HepG2 (cell line): ENCODE measurements around the gene TFEB. TPM values are rescaled to one million over a fixed set of nuclear protein-coding genes. Genes with fewer than 3 reads are reported as not detected.

Source experiments
- ELK4 ChIP-seq: sonication (generic); formaldehyde crosslinking; IDR thresholded peaks from 2 replicates; pipeline ENCODE4 v1.9.0; 2021; ENCODE audit warnings: missing genetic modification reagents, borderline replicate concordance
- PAF1 ChIP-seq: IDR thresholded peaks from 2 replicates; pipeline ENCODE4 v1.6.1; 2016; ENCODE audit warnings: missing genetic modification reagents, missing compliant biosample characterization
- PITX1 ChIP-seq: sonication (generic); formaldehyde crosslinking; IDR thresholded peaks from 2 replicates; pipeline ENCODE4 v1.5.1; 2020; ENCODE audit warnings: mild to moderate bottlenecking, missing genetic modification reagents
- RAD21 ChIP-seq: fragments of 450-650 bp; formaldehyde crosslinking; IDR thresholded peaks from 2 replicates; pipeline ENCODE4 v1.5.0; 2020; ENCODE audit warnings: mild to moderate bottlenecking
- SMARCE1 ChIP-seq: fragments of 450-650 bp; IDR thresholded peaks from 2 replicates; pipeline ENCODE4 v1.6.1; 2017; ENCODE audit warnings: borderline replicate concordance
- UBTF ChIP-seq: sonication (generic); formaldehyde crosslinking; IDR thresholded peaks from 2 replicates; pipeline ENCODE4 v1.4.0; 2020; ENCODE audit warnings: mild to moderate bottlenecking, missing genetic modification reagents
- XRCC5 ChIP-seq: fragments of 200-400 bp; formaldehyde crosslinking; optimal IDR thresholded peaks from 2 replicates; pipeline ENCODE3; 2017; ENCODE audit warnings: mild to moderate bottlenecking, low read length
- ZFP91 ChIP-seq: sonication (generic); formaldehyde crosslinking; IDR thresholded peaks from 2 replicates; pipeline ENCODE4 v1.9.0; 2022; ENCODE audit warnings: missing genetic modification reagents, mild to moderate bottlenecking, borderline replicate concordance
- ZNF101 ChIP-seq: sonication (generic); formaldehyde crosslinking; IDR thresholded peaks from 2 replicates; pipeline ENCODE4 v1.4.0; 2020; ENCODE audit warnings: mild to moderate bottlenecking, low read depth, missing genetic modification reagents, borderline replicate concordance
- ZNF451 ChIP-seq: sonication (generic); formaldehyde crosslinking; IDR thresholded peaks from 2 replicates; pipeline ENCODE4 v1.5.0; 2020; ENCODE audit warnings: mild to moderate bottlenecking, missing genetic modification reagents
- ZNF484 ChIP-seq: sonication (generic); formaldehyde crosslinking; IDR thresholded peaks from 2 replicates; pipeline ENCODE4 v1.5.1; 2020; ENCODE audit warnings: mild to moderate bottlenecking, low read depth, missing genetic modification reagents, borderline replicate concordance
- ZNF552 ChIP-seq: sonication (generic); formaldehyde crosslinking; IDR thresholded peaks from 2 replicates; pipeline ENCODE4 v1.9.0; 2022; ENCODE audit warnings: missing genetic modification reagents, mild to moderate bottlenecking, borderline replicate concordance
- ZNF572 ChIP-seq: sonication (generic); formaldehyde crosslinking; IDR thresholded peaks from 2 replicates; pipeline ENCODE4 v1.5.1; 2020; ENCODE audit warnings: mild to moderate bottlenecking, missing genetic modification reagents
- ZNF672 ChIP-seq: sonication (generic); formaldehyde crosslinking; IDR thresholded peaks from 2 replicates; pipeline ENCODE4 v1.8.1; 2022; ENCODE audit warnings: missing genetic modification reagents
- ZNF768 ChIP-seq: sonication (generic); formaldehyde crosslinking; IDR thresholded peaks from 2 replicates; pipeline ENCODE4 v1.4.0; 2020; ENCODE audit warnings: missing genetic modification reagents
- ZNF777 ChIP-seq: sonication (generic); formaldehyde crosslinking; IDR thresholded peaks from 2 replicates; pipeline ENCODE4 v1.4.0; 2020; ENCODE audit warnings: missing genetic modification reagents
- ZSCAN31 ChIP-seq: sonication (generic); formaldehyde crosslinking; IDR thresholded peaks from 2 replicates; pipeline ENCODE4 v1.5.0; 2020; ENCODE audit warnings: low read depth, mild to moderate bottlenecking, missing genetic modification reagents
- polyA plus RNA-seq, 8 experiments: library from polyadenylated mRNA; depleted of rRNA in 3 of 8; stranded (reverse) in 7 of 8; unstranded in 1 of 8; fragments of >200 nt; fragmentation: Illumina TruSeq in 4 of 8; extraction: Trizol in 4 of 8; gene quantifications; 2 replicates each; pipeline versions ENCODE4 v1.2.1 to v1.2.3, GENCODE V29; 2011 to 2016; ENCODE audit warnings: low read depth in 4 of 8, missing spikeins in 1 of 8, mixed read lengths in 1 of 8; ENCODE audit not compliant: insufficient read depth in 1 of 8
- total RNA-seq, 5 experiments: library from RNA; depleted of rRNA; stranded (reverse); fragments of >200 nt; fragmentation: Illumina TruSeq; extraction: Trizol; gene quantifications; 2 replicates each; pipeline ENCODE4 v1.2.3, GENCODE V29; 2016; ENCODE audit warnings: low read depth in 1 of 5
- TF ChIP-seq, protein P1 (sequence below): sonication (generic); formaldehyde crosslinking; IDR thresholded peaks from 2 replicates; pipeline ENCODE4 v1.4.0; 2020; ENCODE audit warnings: missing genetic modification reagents

The TFEB gene
- total and polyA plus RNA-seq, 2 of the 13 experiments (the other 11 are each of a cell fraction or from before 2014, with no cell fraction given) = 13.3 to 18.7 TPM

GRCh38 chr6:41705996-41706835, 29.2 kb downstream of the TFEB start (continued):
- TF ChIP-seq ZSCAN31 (CRISPR knock-in tag) (no peak), ZNF768 (CRISPR knock-in tag) (peak; percentile 60; the same call in 1 of the 2 replicates), SMARCE1 (no peak), ZNF451 (peak; percentile 51; the same call in 1 of the 2 replicates), ZNF572 (CRISPR knock-in tag) (peak; percentile 85; the same call in 1 of the 2 replicates), ELK4 (no peak), ZNF484 (CRISPR knock-in tag) (no peak), UBTF (CRISPR knock-in tag) (peak; percentile 73), ZNF777 (CRISPR knock-in tag) (0 out of 2 replicates have a peak, but pooled peaks have one; percentile 39), ZNF672 (CRISPR knock-in tag) (no peak), ZFP91 (peak; percentile 67; the same call in 1 of the 2 replicates), ZNF101 (no peak), ZNF552 (CRISPR knock-in tag) (no peak), XRCC5 (peak; percentile 82), PITX1 (CRISPR knock-in tag) (peak; percentile 11; the same call in 1 of the 2 replicates), PAF1 (CRISPR knock-in tag) (no peak), RAD21 (CRISPR knock-in tag) (peak; percentile 92)
- TF ChIP-seq, protein P1, sequence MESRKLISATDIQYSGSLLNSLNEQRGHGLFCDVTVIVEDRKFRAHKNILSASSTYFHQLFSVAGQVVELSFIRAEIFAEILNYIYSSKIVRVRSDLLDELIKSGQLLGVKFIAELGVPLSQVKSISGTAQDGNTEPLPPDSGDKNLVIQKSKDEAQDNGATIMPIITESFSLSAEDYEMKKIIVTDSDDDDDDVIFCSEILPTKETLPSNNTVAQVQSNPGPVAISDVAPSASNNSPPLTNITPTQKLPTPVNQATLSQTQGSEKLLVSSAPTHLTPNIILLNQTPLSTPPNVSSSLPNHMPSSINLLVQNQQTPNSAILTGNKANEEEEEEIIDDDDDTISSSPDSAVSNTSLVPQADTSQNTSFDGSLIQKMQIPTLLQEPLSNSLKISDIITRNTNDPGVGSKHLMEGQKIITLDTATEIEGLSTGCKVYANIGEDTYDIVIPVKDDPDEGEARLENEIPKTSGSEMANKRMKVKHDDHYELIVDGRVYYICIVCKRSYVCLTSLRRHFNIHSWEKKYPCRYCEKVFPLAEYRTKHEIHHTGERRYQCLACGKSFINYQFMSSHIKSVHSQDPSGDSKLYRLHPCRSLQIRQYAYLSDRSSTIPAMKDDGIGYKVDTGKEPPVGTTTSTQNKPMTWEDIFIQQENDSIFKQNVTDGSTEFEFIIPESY = peak; percentile 93
